ENCODE data around the gene AKAP1.

DNA sequence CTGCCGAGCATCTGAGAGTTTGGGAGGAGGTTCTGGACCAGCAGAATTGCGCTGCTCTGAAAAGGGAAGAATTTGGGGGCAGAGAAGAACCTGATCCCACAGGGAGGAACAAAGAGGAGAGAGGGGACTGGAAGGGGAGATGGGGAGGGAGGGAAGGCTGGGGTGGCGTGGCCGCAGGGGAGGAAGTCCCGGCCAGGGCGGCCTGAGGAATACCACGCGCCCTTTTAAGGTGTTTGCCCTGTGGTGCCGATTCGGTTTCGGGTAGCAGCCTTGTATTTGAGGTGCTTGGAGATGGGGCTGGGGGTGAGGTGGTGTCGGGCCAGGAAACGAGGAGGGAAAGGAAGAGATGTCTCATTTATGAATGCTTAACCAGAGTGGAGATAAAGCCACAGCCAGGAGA is 51.3 kb downstream of the AKAP1 start:
- TF ChIP-seq, protein P1, sequence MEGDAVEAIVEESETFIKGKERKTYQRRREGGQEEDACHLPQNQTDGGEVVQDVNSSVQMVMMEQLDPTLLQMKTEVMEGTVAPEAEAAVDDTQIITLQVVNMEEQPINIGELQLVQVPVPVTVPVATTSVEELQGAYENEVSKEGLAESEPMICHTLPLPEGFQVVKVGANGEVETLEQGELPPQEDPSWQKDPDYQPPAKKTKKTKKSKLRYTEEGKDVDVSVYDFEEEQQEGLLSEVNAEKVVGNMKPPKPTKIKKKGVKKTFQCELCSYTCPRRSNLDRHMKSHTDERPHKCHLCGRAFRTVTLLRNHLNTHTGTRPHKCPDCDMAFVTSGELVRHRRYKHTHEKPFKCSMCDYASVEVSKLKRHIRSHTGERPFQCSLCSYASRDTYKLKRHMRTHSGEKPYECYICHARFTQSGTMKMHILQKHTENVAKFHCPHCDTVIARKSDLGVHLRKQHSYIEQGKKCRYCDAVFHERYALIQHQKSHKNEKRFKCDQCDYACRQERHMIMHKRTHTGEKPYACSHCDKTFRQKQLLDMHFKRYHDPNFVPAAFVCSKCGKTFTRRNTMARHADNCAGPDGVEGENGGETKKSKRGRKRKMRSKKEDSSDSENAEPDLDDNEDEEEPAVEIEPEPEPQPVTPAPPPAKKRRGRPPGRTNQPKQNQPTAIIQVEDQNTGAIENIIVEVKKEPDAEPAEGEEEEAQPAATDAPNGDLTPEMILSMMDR (IDR thresholded peaks at IDR 0.05), result no peak
- TF ChIP-seq POLR2A (IDR thresholded peaks at IDR 0.05) (no peak), EP300 (IDR thresholded peaks at IDR 0.05) (no peak)
